ENCODE data around the gene CLCN1.
A peak's percentile ranks its signal among the peaks of the same experiment; 100 is the strongest.

Gene CLCN1

GRCh38 chr7:143292876-143293275 lies 23.0 kb upstream of the CLCN1 start:
- H3K27ac ChIP-seq: no peak overlapping the region
- TF ChIP-seq CTCF (conservative IDR thresholded peaks at IDR 0.05): no peak
- TF ChIP-seq ZFX (IDR thresholded peaks at IDR 0.05): no peak

GRCh38 chr7:143295870-143296269 lies 20.0 kb upstream of the CLCN1 start:
- H3K27ac ChIP-seq: no peak overlapping the region
- no peak for TF ChIP-seq ZFX (IDR thresholded peaks at IDR 0.05)
- no peak for TF ChIP-seq CTCF (conservative IDR thresholded peaks at IDR 0.05)

- H3K27ac ChIP-seq: no peak overlapping the region
- TF ChIP-seq ZFX (IDR thresholded peaks at IDR 0.05): no peak
- TF ChIP-seq CTCF (conservative IDR thresholded peaks at IDR 0.05): no peak
These were observed 19.2 kb upstream of the CLCN1 start for GRCh38 chr7:143296686-143297085.

- no peak overlapping the region for H3K27ac ChIP-seq
- TF ChIP-seq CTCF (conservative IDR thresholded peaks at IDR 0.05) (no peak), ZFX (IDR thresholded peaks at IDR 0.05) (no peak)
These were observed 16.6 kb upstream of the CLCN1 start for GRCh38 chr7:143299346-143299745.

GRCh38 chr7:143299840-143300239 lies 16.1 kb upstream of the CLCN1 start:
- TF ChIP-seq CTCF (conservative IDR thresholded peaks at IDR 0.05) (peak; percentile 83), ZFX (IDR thresholded peaks at IDR 0.05) (no peak)
- peak overlapping the region; percentile 61 for H3K27ac ChIP-seq

GRCh38 chr7:143300959-143301935 lies 14.7 kb upstream of the CLCN1 start:
- peak overlapping the region; percentile 61; the same call in 1 of the 2 replicates for H3K27ac ChIP-seq
- TF ChIP-seq CTCF (conservative IDR thresholded peaks at IDR 0.05): no peak
- TF ChIP-seq ZFX (IDR thresholded peaks at IDR 0.05): no peak

- no peak overlapping the region for H3K27ac ChIP-seq
- TF ChIP-seq CTCF (conservative IDR thresholded peaks at IDR 0.05) (no peak), ZFX (IDR thresholded peaks at IDR 0.05) (no peak)
These were observed 12.2 kb upstream of the CLCN1 start for GRCh38 chr7:143303733-143304132.

Measured in C4-2B (cell line).